SK-MEL-5 (cell line): Measurements from ENCODE around the gene HTR2B. TPM values are rescaled to one million over a fixed set of nuclear protein-coding genes. Genes with fewer than 3 reads are reported as not detected.
"Not testable (repeated sequence)": the region's sequence is repeated elsewhere in the genome, so short reads cannot be mapped to it uniquely, and the experiment has no call there.

ENCODE experiments used
- DNase-seq: peaks from one replicate; pipeline ENCODE4 v3.0.0-alpha.2; 2016; ENCODE audit warnings: low read depth, low spot score
- in situ Hi-C: cut with HindIII; loops from 2 replicates; pipeline ENCODE4 v1.10.0; 2016; ENCODE audit warnings: low sequenced_read_pairs, high pct_unique_total_duplicates, low pct_unique_long_range_greater_than_20kb
- polyA plus RNA-seq, 2 experiments: library from polyadenylated mRNA; depleted of rRNA; stranded (reverse); fragments of >200 nt; gene quantifications; 2 replicates each; pipeline ENCODE4 v1.2.3, GENCODE V29; 2015
- total RNA-seq: library from RNA; depleted of rRNA; stranded (reverse); fragments of >200 nt; shearing (Covaris generic); gene quantifications from 2 replicates; pipeline ENCODE4 v1.2.3, GENCODE V29; 2014; rRNA removed

The HTR2B gene
- 0.13 and 1.2 TPM in 2 replicates for total RNA-seq
- 0.09 and 0.61 TPM in 2 replicates for polyA plus RNA-seq (2015; cell fraction: cytosol; rRNA removed)
- polyA plus RNA-seq (2015; cell fraction: nucleus; rRNA removed): not detected in 2 replicates

GRCh38 chr2:231124838-231125568, at the start of gene HTR2B:
Gene HTR2B, minus strand, starts transcription at chr2:231125042. Its CDS starts 1,278 bp downstream, at chr2:231123764.
- DNase-seq: peak; percentile 64
- in situ Hi-C loops: no loop called here

GRCh38 chr2:231174211-231174651, 49.4 kb upstream of the HTR2B start:
- in situ Hi-C loops: no loop called here
- no peak for DNase-seq

GRCh38 chr2:231172025-231172424, 47.2 kb upstream of the HTR2B start:
- in situ Hi-C loops: no loop called here
- no peak for DNase-seq

GRCh38 chr2:231170055-231170454, 45.2 kb upstream of the HTR2B start:
- in situ Hi-C loops: no loop called here
- DNase-seq: no peak

DNA sequence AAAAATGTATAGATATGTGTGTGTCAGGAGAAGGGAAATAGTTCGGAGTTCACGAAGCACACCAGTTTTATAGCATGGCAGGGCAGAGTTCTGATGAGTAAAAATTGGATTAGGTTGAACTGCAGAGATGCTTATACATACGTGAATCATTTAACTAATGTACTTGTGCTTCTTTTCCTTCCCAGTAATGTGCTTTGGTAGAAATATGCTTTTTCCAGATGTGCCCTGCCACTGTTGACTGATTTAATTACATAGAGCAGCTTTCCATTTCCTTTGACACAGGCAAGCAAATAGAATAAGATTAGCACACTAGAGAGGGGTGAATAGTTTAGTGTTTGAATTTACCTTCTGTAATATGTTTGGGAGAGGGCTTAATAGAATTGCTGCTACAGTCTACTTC, 44.6 kb upstream of the HTR2B start:
- in situ Hi-C loops: no loop called here
- no peak for DNase-seq

DNA sequence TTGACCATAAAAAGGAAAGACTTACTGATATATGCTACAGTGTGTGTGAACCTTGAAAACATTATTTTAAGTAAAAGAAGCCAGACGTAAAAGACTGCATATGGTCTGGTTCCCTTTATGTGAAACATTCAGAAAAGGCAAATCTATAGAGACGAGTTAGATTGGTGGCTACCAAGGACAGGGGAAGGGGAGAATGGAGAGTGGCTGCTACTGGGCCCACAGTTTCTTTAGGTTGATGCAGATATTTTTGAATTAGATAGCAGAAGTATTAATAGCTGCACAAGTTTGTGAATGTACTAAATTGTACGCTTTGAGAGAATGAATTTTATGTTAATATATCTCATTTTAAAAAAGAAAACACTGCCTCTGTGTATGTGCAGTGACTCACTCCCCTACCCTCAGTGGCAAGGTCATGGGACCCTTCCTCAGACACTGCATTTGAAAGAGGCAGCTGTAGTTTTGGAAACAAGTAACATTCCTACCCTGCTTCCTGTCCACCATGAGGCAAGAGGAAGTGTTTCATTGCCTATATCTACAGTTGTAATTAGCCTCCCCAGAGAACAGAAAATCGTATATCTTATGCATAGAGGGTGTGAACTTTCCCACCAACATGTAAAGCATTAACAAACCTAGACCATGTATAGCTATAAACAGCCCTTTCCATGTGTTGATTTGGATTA, 43.8 kb upstream of the HTR2B start:
- in situ Hi-C loops: no loop called here
- peak; percentile 66 for DNase-seq

DNA sequence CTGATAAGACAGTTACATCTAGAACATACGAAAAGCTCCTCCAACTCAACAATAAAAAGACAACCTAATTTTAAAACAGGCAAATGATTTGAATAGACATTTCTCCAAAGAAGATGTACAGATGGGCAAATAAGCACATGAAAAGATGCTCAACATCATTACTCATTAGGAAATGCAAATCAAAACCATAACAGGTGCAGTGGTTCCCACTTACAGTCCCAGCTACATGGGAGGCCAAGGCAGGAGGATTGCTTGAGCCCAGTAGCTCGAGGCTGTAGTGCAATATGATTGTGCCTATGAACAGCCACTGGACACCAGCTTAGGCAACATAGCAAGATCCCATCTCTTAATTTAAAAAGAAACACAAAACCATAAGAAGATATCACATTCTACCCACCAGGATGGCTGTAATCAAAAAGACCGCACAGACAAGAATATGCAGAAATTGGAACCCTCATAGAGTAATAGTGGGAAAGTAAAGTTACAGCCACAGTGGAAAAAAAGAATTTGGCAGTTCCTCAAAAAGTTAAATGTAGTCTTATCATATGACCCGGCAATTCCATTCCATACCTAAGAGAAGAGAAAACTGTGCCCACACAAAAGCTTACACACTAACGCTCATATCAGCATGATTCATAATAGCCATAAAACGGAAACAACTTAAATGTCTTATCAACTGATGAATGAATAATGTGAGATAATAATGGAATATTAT, 43.1 kb upstream of the HTR2B start:
- in situ Hi-C loops: no loop called here
- peak; percentile 25 for DNase-seq

DNA sequence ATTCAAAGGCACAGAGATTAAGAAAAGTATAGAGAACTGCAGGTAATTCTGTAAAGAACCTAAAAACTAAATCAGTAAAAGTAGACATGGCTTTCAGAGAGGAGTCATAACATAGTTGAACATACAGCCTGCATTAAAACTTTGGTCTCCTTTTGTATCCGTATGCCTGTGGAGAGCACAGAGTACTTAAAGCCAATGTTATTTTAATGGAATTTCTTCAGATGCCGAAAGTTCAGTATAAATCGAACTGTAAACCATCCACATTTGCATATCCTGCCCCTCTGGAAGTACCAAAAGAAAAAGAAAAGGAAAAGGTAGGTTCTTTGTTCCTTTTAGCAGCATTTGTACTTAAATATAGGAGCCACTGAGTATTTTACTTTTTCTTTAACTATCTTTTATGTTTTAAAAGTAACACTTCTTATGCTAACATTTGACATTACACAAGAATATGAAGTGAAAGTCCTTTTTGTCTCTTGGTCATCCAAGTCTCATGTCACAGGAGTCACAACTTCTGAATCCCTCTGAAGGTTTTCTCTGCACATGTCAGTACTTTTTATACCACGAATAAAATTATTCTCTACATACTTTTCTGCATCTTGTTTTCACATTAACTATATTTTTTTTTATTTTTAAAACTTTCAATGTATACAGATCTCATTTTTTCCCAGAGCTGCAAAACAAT, 38.7 kb upstream of the HTR2B start:
- in situ Hi-C loops: no loop called here
- no peak for DNase-seq

GRCh38 chr2:231163011-231163410, 38.2 kb upstream of the HTR2B start:
- in situ Hi-C loops: no loop called here
- no peak for DNase-seq

- in situ Hi-C loops: no loop called here
- peak; percentile 90 for DNase-seq
These were observed 37.1 kb upstream of the HTR2B start for GRCh38 chr2:231161877-231162329.

DNA sequence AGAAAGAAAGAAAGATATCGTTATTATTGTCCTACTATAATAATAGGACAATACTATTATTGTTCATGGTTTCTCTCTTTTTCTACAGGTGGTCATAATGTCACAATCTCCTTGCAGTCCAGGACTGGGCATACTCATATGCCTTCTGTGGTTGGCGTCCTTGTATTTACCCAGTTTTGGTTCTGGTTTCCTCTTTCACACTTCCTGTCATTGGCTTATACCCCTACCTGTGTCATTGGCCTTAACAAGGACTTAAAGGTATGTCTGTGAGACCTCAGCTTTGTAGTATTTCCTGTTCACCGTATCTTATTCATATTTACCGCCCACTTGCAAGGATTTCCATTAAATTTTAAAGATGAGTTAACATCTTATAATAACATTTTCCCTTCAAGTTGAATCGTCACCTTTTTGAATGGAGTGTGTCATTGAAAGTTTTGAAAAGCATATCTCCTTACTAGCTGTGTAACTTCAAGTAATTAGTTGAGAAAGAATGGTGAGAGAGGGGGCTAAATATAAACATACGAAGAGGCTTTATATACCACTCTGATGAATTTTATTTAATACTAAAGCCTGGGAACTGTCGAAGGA, 36.5 kb upstream of the HTR2B start:
- DNase-seq: peak; percentile 6
- in situ Hi-C loops: no loop called here

- no peak for DNase-seq
- in situ Hi-C loops: no loop called here
These were observed 35.9 kb upstream of the HTR2B start for GRCh38 chr2:231160701-231161100.

DNA sequence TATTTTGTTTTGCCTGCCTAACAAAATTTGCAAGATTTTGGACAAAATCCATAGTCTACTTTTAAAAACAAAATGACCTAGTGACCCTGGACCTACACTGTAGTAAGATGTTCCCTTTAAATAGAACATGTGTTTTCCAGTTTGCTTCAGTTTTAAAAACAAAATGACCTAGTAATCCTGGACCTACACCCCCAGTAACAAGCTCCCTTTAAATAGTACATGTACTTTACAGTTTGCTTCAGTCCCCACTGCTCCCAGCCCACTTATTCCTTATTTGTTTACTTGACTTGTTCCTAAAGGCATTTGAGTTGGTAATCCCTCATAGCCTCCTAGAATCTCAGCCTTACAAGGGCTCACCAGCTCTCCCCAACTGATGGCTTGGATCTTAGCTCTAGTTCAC, 34.5 kb upstream of the HTR2B start:
- in situ Hi-C loops: no loop called here
- no peak for DNase-seq

DNA sequence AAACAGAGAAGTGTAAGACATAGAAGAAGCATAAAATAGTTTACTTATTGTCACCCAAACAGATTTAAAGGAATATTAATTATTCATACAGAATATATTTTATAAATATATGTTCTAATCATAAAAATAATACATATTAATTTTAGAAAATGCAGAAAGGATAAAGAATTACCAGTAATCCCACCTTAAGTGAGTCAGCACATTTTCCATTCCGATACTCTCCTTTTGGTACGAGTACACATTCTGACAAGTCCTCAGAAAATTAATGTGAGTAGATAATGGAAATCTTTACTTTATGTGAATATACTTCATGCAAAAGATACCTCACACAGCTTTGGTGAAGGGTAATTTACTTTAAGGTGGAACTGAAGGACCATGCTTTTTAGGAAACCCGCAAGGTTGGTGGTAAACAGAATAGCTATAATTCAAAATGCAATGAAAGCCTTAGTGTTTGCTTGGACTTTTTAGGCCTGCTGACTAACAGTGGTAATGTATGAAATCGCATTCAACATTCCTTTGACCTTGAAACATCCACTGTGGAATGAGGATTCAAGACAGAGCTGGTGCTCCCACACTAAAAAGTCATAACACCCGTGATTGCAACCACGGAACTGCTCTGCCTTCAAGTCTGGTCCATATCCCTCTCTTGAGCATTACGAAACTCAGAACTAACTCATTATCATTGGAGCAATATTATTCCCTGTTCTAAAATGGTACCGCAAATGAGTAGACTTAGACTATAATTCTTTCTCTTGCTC, 28.1 kb upstream of the HTR2B start:
- DNase-seq: peak; percentile 40
- in situ Hi-C loops: no loop called here

GRCh38 chr2:231146665-231147064, 21.8 kb upstream of the HTR2B start:
- in situ Hi-C loops: no loop called here
- no peak for DNase-seq

GRCh38 chr2:231144896-231145295, 20.1 kb upstream of the HTR2B start:
- in situ Hi-C loops: no loop called here
- DNase-seq: no peak

DNA sequence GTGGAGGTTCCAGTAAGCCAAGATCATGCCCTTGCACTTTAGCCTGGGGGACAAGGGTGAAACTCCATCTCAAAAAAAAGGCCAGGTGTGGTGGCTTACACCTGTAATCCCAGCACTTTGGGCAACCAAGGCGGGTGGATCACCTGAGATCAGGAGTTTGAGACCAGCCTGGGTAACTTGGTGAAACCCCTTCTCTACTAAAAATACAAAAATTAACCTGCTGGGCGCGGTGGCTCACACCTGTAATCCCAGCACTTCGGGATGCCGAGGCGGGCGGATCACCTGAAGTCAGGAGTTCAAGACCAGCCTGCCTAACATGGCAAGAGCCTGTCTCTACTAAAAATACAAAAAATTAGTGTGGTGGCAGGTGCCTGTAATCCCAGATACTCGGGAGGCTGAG, 16.0 kb upstream of the HTR2B start:
- DNase-seq, in situ Hi-C loops: not testable (repeated sequence)
